DND-41 (cell line): ENCODE data around the gene ACAA1.

Experiments
- CTCF ChIP-seq: IDR thresholded peaks from 2 replicates; pipeline ENCODE4 v1.5.1; 2012; ENCODE audit warnings: borderline replicate concordance, low read length, moderate library complexity, mild to moderate bottlenecking; ENCODE audit not compliant: poor library complexity, severe bottlenecking; ENCODE audit errors: extremely low read depth
- EZH2 ChIP-seq: IDR thresholded peaks from 3 replicates; pipeline ENCODE4 v1.6.1; 2012; ENCODE audit warnings: borderline replicate concordance, low read depth, mild to moderate bottlenecking, moderate library complexity, low read length, inconsistent platforms; ENCODE audit not compliant: severe bottlenecking

- TF ChIP-seq CTCF (no peak), EZH2 (no peak)
These were observed 34.7 kb upstream of the ACAA1 start for GRCh38 chr3:38171622-38172021.
